T-helper 2 cell (primary cell): Measurements from ENCODE around the gene TYW1B.
A peak's percentile ranks its signal among the peaks of the same experiment; 100 is the strongest.
"Not testable (repeated sequence)": the region's sequence is repeated elsewhere in the genome, so short reads cannot be mapped to it uniquely, and the experiment has no call there.

Experiments used
- DNase-seq, 5 experiments: peaks; one replicate each; pipeline versions ENCODE4 v3.0.0 to v3.0.0-alpha.2; 2012 to 2022

TYW1B gene

GRCh38 chr7:72810437-72810836 is 17.6 kb downstream of the TYW1B start:
- not testable (repeated sequence) for DNase-seq

DNA sequence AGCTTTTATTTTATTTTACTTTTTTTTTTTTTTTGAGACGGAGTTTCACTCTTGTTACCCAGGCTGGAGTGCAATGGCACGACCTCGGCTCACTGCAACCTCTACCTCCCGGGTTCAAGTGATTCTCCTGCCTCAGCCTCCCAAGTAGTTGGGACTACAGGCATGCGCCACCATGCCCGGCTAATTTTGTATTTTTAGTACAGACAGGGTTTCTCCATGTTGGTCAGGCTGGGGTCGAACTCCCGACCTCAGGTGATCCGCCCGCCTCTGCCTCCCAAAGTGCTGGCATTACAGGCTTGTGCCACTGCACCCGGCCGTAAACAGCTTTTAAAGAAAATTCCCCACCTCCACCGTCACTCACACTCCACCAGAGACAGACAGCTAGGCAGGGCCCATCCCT is 19.5 kb downstream of the TYW1B start:
- DNase-seq = not testable (repeated sequence)

GRCh38 chr7:72806851-72807250 is 21.1 kb downstream of the TYW1B start:
- not testable (repeated sequence) for DNase-seq

GRCh38 chr7:72805526-72806494 is 22.2 kb downstream of the TYW1B start:
- no peak for DNase-seq

DNA sequence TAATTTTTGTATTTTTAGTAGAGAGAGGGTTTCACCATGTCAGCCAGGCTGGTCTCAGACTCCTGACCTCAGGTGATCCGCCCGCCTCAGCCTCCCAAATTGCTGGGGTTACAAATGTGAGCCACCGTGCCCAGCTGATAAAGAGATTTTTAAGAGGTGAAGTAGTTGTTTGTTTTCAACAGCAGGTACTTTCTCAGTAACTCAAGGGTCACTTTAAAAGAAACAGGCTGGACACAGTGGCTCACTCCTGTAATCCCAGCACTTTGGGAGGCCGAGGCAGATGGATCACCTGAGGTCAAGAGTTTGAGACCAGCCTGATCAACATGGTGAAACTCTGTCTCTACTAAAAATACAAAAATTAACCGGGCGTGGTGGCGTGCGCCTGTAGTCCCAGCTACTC is 24.2 kb downstream of the TYW1B start:
- DNase-seq = not testable (repeated sequence)

GRCh38 chr7:72801564-72801963 is 26.4 kb downstream of the TYW1B start:
- DNase-seq = not testable (repeated sequence)

DNA sequence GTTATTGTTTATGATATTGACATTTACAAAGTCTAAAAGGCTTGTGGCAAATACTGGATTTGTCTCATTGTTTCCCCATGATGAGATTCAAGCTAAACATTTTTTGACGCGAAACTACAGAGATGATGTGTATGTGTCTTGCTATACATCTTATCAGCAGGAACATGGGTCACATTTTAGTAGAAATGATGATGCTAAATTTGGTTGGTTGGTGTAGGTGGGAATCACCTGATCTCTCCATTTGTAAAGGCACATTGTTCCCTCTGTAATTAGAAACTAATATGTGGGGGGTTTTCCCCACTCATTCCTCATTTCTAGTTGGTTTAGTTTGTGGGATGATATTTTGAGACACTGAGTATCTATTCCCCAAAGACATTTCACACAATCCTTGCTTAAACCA is 32.6 kb downstream of the TYW1B start:
- DNase-seq = peak in 1 of 5 experiments; percentile 7

DNA sequence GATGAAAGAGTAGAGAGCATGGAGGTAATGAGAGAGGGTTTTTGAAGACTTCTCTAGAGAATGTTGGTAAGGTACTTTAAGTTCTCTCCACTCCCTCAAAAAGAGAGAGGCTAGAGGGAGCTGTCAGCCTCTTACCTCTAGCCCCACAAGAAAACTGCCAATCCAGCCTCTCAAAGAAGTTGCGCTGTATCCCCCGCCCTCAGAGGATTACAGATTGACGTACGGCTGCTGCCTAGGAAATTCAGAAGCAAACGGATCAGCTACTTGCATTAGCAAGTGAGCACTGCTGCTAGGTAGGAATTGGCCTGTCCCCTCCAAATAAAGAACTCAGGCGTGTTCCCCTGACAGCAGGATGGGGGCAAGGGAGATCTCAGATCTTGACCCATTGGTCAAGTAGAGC is 34.2 kb downstream of the TYW1B start:
- DNase-seq = no peak

GRCh38 chr7:72790698-72791060 is 37.3 kb downstream of the TYW1B start:
- not testable (repeated sequence) for DNase-seq

DNA sequence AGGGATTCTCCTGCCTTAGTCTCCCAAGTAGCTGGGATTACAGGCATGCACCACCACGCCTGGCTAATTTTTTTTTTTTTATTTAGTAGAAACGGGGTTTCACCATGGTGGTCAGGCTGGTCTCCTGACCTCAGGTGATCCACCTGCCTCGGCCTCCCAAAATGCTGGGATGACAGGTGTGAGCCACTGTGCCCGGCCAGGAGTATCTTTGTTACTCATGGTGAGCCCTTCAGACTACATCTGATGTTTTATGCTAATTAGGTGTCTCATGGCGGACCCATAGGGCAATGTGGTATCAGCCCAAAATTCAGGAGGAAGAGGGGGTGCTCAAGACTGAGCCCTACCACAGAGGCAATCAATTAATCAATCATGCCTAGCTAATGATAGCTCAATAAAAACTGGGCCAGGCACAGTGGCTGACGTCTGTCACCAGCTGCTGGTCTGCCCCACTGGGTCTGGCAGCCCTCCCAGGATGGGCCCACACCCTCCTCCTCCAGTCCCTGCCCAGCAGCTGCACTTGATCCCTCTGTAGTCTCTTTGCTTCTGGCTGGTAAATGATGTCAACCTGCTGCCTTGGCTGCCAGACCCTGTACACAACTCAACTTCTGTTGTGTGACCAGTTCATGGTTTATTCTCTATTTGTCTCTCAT is 37.8 kb downstream of the TYW1B start:
- DNase-seq = not testable (repeated sequence)

DNA sequence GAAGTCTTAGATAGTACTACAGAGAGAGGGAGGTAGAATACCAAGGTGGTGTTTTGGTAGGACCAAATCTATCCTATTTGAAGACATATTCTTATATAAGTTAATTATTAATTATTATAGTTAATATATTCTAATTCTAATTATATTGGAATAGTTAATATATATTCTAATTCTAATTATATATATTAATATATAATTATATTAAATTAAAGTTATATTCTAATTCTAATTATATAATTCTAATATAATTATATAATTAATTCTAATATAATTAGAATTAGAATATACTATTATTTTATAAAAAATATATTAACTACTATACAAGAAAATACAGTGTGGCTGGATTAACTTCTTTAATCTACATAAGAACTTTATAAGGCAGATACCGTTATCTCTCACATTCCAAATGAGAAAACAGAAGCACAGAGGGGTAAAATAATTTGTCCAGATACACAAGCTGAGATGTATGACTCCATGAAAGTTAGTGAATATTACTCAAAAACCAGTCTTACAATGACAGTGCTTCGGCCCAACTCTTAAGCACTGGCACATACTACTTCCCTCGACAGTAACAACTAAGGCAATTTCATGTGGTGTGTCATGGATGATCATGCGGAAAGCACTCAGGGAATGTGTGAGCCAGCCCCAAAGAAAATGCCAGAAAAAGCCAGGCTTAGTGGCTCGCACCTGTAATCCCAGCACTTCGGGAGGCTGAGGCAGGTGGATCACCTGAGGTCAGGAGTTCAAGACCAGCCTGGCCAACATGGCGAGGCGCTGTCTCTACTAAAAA is 42.6 kb downstream of the TYW1B start:
- no peak for DNase-seq

DNA sequence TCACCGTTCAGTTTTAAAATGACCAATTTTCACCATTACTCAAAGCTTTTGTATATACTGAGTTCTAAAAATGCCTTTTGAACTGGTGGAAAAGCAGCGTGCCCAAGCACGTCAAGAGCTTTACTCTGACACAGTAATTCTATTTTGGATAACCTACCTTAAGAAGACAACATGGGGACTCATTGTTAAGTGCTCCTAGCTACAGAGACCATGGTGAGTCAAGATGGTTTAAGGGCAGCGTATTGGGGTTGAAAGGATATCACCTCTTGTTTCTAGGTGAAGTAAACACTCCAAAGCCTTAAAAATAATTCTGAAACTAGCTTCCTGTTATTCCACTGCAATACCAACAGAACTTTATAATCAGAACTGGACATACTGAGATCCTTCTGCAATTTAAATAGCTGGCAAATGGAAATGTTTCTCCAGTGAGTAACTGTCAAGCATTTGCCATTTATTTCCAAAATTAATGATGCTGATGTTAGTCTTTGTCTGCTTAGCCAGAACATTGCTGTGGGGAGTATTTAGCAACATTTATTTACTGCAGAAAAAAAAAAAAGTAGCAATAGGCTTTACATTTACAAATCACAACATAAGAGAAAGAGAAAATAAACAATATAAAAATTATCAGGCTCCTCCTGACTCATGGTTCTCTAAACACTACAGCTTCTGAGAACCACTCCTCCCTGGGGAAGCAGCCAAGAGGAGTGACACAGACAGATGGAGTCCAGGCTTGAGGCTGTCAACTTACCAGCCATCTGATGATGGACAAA is 44.2 kb downstream of the TYW1B start:
- not testable (repeated sequence) for DNase-seq

- DNase-seq = no peak
These were observed 46.4 kb downstream of the TYW1B start for GRCh38 chr7:72781631-72782030.

DNA sequence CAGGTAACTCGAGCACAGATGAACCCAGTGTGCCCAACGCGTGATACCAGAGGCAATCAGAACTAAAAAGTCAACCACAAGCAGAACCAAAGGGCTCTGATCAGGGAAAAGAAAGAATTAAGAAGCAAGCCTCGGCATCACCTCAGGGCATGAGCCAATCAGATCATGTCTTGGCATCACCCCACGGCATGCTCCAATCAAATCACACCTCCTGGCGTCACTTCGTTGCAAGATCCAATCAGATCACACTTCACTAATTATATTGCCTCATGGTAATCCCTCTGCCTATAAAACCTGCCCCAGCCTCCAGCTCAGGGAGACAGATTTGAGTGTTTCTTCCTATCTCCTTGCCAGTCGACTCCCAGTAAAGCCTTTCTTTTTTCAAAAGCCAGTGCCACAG is 46.8 kb downstream of the TYW1B start:
- DNase-seq = no peak

DNA sequence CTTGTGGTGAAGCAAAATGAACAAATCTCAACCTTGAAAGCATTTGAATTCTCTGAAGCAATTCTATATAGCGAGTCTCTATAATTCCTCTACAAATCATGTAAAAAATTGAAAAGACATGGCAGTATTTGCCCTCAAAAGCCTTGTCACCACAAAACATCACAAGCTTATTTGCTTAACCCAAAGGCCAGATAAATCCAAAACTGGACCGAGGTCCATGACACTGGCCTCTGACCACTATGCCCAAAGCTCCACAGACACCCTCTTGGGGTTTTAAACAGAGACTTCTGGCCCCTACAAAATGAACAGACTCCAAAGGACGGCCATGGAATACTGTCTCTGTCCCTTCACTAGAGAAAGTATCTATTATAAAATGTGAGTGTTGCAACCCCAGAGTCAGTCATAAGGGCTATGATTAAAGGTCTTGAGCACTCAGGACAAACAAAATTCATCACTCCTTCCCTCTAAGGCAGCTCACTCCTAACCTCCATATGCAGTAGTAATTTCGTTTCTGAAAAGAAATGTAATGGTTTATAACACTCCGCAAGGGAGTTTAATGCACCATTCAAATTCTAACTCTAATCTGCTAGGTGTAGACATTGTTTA is 47.6 kb downstream of the TYW1B start:
- not testable (repeated sequence) for DNase-seq

DNA sequence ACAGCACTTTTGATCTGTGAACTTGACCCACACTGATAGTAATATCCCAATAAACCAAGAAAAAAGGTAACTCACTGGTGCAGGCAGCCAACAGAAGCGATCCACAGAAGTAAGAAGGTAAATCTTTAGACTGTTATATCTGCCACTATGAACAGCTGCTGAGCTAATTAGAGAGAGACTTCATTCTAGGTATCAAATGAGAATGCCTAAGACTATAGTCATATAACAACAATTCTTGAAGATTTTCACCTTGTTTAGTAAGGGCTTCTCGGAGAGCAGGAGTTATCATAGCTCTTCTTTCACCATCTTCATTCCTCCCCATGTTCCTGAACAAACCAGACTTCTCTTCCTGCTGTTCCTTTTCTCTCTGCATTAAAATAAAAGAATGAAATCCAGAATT is 50.8 kb downstream of the TYW1B start:
- not testable (repeated sequence) for DNase-seq

DNA sequence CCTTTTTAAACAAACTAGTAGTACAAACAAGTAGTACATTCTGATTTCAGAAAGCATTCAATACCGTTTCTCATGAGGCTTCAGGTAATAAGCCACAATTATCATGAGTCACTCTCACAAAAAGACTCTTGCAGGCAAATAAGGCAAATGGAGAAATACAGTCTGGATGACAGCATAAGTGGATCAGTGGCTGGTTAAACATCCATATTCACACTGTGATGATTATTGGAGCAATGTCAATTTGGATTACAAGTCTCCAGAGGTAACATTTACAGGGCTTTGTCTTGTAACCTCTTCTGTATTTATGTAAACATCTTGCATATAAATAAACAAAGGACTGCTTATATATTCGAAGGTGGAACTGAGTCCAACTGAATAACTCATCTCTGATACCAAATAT is 55.4 kb downstream of the TYW1B start:
- DNase-seq = not testable (repeated sequence)

DNA sequence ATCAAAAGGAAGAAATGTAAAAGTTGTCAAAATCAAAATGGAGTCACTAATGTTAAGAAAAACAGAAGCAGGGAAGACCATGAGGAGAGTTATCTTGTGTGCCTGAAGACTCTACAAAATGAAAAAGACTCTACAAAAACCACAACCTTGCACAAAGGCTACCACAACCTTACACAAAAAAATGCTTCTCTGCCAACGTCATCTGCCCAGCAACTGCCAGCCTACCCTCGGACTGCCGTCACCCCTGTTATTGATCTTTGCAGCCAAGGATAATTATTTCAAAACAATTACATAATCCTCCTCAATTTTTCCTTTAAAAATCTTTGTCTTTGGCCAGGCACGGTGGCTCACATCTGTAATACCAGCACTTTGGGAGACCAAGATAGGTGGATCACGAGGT is 61.0 kb downstream of the TYW1B start:
- DNase-seq = not testable (repeated sequence)

DNA sequence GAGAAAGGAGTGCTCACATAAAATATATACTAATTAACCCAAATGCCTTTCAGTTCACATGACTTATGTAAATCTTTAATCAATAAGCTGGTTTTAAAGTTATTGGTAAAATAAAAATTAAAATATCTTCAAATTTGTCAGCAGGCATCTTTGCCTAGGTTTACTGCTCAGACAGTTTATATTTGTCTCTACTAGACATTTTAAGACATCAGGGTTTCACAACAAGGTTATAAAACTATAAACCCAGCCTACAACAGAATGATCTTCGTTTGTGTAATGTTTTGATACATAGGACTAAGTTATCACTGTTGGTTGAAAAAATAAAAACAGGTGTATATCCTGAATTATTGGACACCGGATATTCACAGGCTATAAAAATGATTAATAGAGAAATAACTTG is 67.4 kb downstream of the TYW1B start:
- DNase-seq = no peak

DNA sequence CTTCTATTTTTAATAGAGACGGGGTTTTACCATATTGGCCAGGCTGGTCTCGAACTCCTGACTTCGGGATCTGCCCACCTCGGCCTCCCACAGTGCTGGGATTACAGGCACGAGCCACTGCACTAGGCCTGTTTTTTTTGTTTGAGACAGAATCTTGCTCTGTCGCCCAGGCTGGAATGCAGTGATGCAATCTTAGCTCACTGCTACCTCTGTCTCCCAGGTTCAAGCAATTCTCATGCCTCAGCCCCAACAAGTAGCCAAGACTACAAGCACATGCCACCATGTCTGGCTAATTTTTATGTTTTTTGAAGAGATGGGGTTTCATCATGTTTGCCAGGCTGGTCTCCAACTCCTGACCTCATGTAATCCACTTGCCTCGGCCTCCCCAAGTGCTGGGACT is 73.7 kb downstream of the TYW1B start:
- DNase-seq = no peak

- no peak for DNase-seq
These were observed 74.2 kb downstream of the TYW1B start for GRCh38 chr7:72753781-72754180.

DNA sequence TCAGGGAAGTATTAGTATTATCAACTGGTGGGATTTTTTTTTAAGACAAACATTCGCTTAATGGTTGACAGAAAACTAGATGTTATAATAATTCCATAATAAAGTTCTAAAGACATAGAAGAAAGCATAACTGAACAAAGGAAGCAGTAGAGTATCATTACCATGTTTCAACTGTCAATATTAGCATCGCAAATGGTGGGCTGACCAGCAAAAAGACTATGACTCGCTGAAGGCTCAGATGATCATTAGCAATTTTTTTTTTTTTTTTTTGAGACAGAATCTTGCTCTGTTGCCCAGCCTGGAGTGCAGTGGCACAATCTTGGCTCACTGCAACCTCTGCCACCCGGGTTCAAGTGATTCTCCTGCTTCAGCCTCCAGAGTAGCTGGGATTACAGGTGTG is 74.8 kb downstream of the TYW1B start:
- DNase-seq = not testable (repeated sequence)
